Stimulated activated naive CD8-positive, alpha-beta T cell treated with anti-CD3 and anti-CD28 coated beads, Interleukin-15, amount 100 ng/mL, for 72 hours (primary cell): ENCODE measurements around the gene EREG.

Experiments
- ATAC-seq: fragments of 150-1000 bp; cut with Tn5 transposase; 2 replicates; pipeline ENCODE4 v1.10.0; 2021; ENCODE audit warnings: mild to moderate bottlenecking, moderate library complexity
- DNase-seq, 2 donors: peaks; one replicate each; pipeline ENCODE4 v3.0.0; 2021 to 2022
- H3K27ac Mint-ChIP-seq, 2 donors: one replicate each; pipeline ENCODE4 v1.8.0; 2022; ENCODE audit warnings: mild to moderate bottlenecking in 2 of 2, mixed read lengths in 2 of 2, moderate library complexity in 2 of 2
- H3K27me3 Mint-ChIP-seq: one replicate; pipeline ENCODE4 v1.8.0; 2022; ENCODE audit warnings: mixed read lengths
- H3K4me1 Mint-ChIP-seq: one replicate; pipeline ENCODE4 v1.8.0; 2022; ENCODE audit warnings: mild to moderate bottlenecking, mixed read lengths
- H3K4me3 Mint-ChIP-seq, 2 donors: one replicate each; pipeline ENCODE4 v1.8.0; 2022; ENCODE audit warnings: mild to moderate bottlenecking in 2 of 2, mixed read lengths in 2 of 2, moderate library complexity in 1 of 2
- H3K9me3 Mint-ChIP-seq, 2 donors: one replicate each; pipeline ENCODE4 v1.8.0; 2022; ENCODE audit warnings: mixed read lengths in 2 of 2

Gene EREG, protein sequence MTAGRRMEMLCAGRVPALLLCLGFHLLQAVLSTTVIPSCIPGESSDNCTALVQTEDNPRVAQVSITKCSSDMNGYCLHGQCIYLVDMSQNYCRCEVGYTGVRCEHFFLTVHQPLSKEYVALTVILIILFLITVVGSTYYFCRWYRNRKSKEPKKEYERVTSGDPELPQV

DNA sequence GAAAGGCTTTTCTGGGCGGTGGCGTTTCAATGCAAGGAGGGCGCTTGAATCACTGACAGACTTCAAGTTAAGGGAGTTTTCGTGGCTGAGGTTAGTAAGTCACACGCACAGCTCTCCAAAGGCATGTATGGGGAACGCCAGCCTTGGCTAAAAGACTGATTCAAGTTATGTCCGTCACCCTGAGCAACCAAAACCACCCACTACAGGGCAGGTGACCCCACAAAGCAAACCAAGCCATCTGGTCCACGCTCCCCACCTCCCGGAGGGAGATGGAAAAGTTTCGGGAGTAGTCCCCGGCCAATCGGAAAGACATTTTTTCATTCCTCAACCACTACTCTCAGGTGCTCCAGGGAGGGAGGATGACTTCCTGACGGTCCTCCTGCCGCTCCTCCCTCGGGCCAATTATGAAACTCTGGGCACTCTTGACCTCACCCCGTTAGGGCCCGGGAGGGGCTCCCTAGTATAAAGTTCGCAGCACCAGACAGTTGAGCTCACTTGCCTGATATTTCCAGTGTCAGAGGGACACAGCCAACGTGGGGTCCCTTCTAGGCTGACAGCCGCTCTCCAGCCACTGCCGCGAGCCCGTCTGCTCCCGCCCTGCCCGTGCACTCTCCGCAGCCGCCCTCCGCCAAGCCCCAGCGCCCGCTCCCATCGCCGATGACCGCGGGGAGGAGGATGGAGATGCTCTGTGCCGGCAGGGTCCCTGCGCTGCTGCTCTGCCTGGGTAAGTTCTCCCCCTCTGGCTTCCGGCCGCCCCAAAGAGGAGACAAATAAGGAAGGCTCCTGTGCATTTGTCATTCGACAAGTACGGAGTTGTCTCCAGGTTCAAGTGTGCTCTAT, at the start of gene EREG:
TSS of gene EREG (plus strand) at position 494 of the 840 bp plus-strand sequence. CDS start at position 658, 164 bp downstream.
- DNase-seq (peak; percentile 19 to 25), ATAC-seq (peak; percentile 83)
- H3K27me3 Mint-ChIP-seq, result peaks cover 53% of the 10 kb centered on the region
- no peak within 1 kb of the TSS for H3K27ac Mint-ChIP-seq
- H3K9me3 Mint-ChIP-seq, result no peaks in the 10 kb centered on the region
- H3K4me1 Mint-ChIP-seq, result peaks cover 15% of the 10 kb centered on the region
- peak within 1 kb of the TSS; percentile 81 to 83 for H3K4me3 Mint-ChIP-seq

DNA sequence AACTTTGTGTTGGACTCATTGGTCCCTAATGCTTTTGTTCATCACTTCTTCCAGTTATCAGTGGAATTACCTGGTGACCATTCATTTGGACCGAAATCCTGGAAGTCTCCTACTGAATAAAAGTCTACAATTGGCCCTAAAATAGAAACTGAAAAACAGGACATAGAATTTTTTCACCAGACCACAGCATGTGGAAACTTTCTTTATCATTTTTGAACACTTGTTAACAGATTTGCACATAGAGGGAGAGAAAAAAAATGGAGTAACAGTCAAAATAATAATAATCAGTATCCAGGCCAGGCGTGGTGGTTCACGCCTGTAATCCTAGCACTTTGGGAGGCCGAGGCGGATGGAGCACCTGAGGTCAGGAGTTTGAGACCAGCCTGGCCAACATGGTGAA, 49.6 kb upstream of the EREG start:
- H3K27ac Mint-ChIP-seq, result no peak overlapping the region
- H3K4me1 Mint-ChIP-seq, result peaks cover 1% of the 10 kb centered on the region
- no peak overlapping the region for H3K4me3 Mint-ChIP-seq
- DNase-seq (no peak), ATAC-seq (no peak)
- H3K9me3 Mint-ChIP-seq, result no peaks in the 10 kb centered on the region
- H3K27me3 Mint-ChIP-seq, result no peaks in the 10 kb centered on the region

DNA sequence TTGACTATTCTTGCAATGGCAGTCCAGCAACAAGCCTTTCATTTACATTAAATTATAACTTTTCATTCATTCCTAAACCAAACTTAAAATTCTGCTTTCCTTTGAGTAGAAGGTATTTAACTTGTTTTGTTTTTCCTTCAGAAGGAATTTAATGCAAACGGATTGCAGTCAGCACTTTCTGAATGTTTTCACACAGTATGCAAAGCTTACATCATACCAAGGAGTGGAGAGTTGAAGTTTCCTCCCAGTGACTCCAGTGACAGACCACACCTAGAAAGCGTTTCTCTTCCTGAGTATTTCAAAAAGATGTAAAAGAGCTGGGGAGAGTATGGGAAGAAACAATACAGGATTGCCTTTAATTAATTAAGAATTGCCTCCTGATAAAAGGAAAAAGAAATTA, 48.5 kb upstream of the EREG start:
- DNase-seq, result no peak
- no peak overlapping the region for H3K4me3 Mint-ChIP-seq
- ATAC-seq, result no peak
- H3K27ac Mint-ChIP-seq, result no peak overlapping the region
- no peaks in the 10 kb centered on the region for H3K9me3 Mint-ChIP-seq
- H3K27me3 Mint-ChIP-seq, result peaks cover 9% of the 10 kb centered on the region
- peaks cover 8% of the 10 kb centered on the region for H3K4me1 Mint-ChIP-seq

DNA sequence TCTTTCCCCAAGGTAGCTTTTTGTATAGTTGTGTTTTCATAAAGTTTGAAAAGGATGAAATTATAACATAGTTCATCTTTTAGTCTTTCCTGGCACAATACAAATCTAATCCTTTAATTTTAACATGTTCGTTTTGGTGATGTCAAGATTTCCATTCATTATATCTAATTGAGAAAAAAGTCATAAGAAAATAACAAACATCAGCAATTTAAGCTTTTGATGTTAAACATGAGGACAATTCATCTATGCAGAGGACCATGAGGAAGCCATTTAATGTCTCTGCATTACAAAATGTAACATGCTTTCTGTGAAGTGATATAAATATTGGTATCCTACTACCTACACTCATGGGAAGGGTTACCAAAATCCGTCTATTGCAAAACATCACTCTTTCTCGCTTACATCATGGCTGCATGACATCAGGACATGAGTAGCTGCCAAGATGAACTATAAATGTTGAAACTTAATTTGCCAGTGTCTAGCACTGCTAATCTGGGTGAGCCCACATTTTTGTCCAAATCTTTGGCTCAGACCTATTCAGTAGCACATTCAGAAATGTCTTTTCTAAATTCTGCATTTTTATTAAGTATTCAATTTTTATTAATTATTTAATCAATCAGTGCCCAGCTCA, 47.2 kb upstream of the EREG start:
- no peaks in the 10 kb centered on the region for H3K9me3 Mint-ChIP-seq
- H3K27me3 Mint-ChIP-seq, result peaks cover 14% of the 10 kb centered on the region
- peaks cover 8% of the 10 kb centered on the region for H3K4me1 Mint-ChIP-seq
- H3K4me3 Mint-ChIP-seq, result no peak overlapping the region
- no peak for DNase-seq
- ATAC-seq, result no peak
- no peak overlapping the region for H3K27ac Mint-ChIP-seq

DNA sequence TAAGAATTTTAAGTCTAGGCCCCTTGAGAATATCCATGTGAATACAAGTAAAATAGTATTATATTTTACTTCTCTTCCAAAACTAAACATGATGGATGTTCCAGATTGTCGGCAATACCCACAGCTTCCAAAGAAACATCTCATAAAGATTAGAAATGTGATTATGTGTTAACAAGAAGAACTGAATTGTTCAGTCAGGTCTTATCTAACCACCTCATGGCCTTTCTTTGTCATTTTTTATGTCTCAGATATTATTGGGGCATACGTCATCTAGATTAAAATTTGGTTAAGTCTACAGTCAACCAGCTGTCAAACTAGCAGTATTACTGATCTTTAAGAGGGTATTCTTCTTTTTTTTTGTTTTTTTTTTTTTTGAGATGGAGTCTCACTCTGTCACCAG, 46.7 kb upstream of the EREG start:
- peaks cover 8% of the 10 kb centered on the region for H3K4me1 Mint-ChIP-seq
- no peak overlapping the region for H3K4me3 Mint-ChIP-seq
- DNase-seq (no peak), ATAC-seq (no peak)
- no peak overlapping the region for H3K27ac Mint-ChIP-seq
- H3K27me3 Mint-ChIP-seq, result peaks cover 20% of the 10 kb centered on the region
- no peaks in the 10 kb centered on the region for H3K9me3 Mint-ChIP-seq

DNA sequence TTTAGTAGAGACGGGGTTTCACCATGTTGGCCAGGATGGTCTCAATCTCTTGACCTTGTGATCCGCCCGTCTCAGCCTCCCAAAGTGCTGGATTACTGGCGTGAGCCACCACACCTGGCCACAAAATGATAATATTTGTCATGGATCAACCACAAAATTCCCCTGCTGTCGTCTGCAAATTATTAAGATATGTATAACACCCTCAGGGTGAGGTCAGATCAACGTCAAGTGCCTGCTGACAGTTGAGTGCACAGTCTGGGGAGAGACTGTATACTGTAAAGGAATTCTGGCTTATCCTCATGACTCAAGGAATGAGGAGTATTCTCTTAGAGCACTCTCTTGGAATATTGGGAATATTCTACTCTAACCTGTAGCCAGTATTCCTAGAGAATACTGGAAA, 45.5 kb upstream of the EREG start:
- H3K4me3 Mint-ChIP-seq, result no peak overlapping the region
- no peaks in the 10 kb centered on the region for H3K9me3 Mint-ChIP-seq
- H3K27me3 Mint-ChIP-seq, result peaks cover 32% of the 10 kb centered on the region
- ATAC-seq (no peak), DNase-seq (no peak)
- peaks cover 8% of the 10 kb centered on the region for H3K4me1 Mint-ChIP-seq
- no peak overlapping the region for H3K27ac Mint-ChIP-seq

DNA sequence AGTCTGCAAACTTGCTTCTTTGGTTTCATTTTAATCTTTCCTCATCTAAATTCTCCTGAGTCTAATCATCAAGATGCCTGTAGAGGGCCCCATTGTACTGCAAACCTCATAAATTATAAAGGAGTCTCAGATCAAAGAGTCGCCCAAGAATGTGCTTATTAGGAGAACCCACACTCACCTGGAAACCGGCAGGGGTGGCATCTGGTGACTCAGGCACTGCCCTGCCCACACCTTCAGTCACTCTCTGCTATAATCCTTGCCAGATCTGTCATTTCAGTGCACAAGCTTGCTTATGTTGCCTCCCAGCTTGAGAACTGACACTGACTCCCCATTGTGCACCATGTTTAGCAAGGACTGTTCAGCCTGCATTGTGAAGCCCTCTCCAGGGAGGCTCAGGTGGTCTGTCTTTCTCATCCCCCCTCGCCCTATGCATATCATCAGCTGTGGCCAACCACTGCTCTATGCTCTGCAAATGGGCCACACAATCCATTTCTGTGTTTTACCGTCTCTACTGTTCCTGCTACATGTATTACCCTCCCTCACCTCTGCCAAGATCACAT, 44.3 kb upstream of the EREG start:
- Mint-ChIP-seq H3K27me3 (peaks cover 33% of the 10 kb centered on the region), H3K9me3 (no peaks in the 10 kb centered on the region), H3K4me3 (no peak overlapping the region), H3K27ac (peak overlapping the region in 1 of 2 donors; percentile 9), H3K4me1 (peaks cover 8% of the 10 kb centered on the region)
- ATAC-seq, result peak; percentile 94
- peak; percentile 36 to 42 for DNase-seq

DNA sequence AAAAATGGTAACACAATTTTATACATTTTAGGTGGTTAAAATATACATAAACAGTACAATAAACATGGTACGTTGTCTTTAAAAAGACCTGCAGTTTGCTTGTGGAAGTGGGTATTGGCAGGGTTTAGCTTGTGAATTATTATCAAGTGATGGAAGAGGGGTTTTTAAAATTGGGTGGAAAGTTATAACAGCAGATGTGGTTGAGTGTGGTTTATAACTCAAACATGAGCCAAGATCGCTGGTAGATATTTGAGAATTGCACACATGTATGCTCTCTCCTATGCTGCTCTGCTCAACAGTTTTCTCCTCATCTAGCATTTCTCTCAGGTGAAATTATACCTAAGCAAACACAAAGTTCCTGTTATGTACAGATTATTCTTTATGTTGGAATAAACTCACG, 42.6 kb upstream of the EREG start:
- Mint-ChIP-seq H3K27ac (no peak overlapping the region), H3K9me3 (no peaks in the 10 kb centered on the region), H3K27me3 (peaks cover 33% of the 10 kb centered on the region), H3K4me3 (no peak overlapping the region), H3K4me1 (peaks cover 8% of the 10 kb centered on the region)
- DNase-seq, result no peak
- no peak for ATAC-seq

DNA sequence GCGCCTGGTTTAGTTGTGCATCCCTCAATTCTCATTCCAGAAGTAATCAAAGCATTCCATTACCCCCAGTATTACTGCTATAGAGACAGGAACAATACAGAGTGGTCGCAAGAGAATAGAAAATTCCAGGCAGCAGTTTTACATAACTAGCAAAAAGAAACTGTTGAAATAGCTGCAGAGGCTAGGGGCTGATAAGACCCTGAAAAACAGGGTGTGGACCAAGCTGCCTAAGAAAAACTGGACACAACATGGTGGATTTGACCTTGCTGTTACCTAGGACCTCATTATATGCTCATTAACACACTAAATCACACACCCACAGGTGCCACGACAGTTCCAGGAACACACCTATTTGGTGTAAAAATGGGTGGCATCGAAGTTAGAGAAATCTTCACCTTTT, 41.3 kb upstream of the EREG start:
- Mint-ChIP-seq H3K9me3 (no peaks in the 10 kb centered on the region), H3K27me3 (peaks cover 40% of the 10 kb centered on the region), H3K27ac (no peak overlapping the region), H3K4me3 (no peak overlapping the region), H3K4me1 (peaks cover 8% of the 10 kb centered on the region)
- ATAC-seq (no peak), DNase-seq (no peak)

DNA sequence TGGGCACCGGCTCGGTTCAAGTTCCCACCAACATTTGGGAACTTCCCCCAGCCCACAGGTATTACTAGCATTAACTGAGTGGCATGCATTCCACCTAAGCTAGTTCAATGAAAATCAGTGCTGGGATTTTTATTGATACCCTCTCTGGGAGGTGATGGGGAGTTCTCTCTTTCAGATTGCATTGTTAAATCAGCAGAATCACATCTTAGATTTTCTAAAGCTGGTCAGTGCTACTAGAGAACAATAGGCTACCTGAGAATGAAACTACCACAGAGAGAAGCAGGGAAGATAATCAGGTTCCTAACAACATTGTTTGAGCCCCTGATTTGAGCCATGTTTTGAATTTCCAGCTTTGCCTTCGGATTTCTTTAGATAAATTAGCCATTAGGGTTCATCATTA, 40.7 kb upstream of the EREG start:
- DNase-seq (no peak), ATAC-seq (no peak)
- H3K27ac Mint-ChIP-seq, result no peak overlapping the region
- H3K4me1 Mint-ChIP-seq, result peaks cover 8% of the 10 kb centered on the region
- no peak overlapping the region for H3K4me3 Mint-ChIP-seq
- no peaks in the 10 kb centered on the region for H3K9me3 Mint-ChIP-seq
- H3K27me3 Mint-ChIP-seq, result peaks cover 46% of the 10 kb centered on the region

DNA sequence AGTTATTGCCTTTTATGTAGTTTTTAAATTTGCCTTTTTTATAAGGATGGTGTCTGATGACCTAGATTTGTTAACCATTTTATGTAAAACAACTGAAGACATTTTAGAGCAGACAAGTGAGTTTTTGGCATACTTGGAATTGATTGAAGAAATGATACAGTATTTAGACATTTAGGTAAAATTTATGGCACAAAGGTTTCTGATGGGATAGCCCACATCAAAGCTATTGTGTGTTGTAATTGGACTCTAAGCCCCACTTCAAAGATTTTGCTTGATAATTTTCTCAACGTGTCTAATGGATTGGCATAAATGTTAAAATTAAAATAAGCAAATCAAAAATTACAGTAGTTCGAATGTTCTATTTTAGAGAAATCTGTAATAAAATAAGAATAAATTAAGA, 39.1 kb upstream of the EREG start:
- DNase-seq (no peak), ATAC-seq (no peak)
- Mint-ChIP-seq H3K27me3 (peaks cover 44% of the 10 kb centered on the region), H3K4me3 (no peak overlapping the region), H3K27ac (no peak overlapping the region), H3K4me1 (peaks cover 2% of the 10 kb centered on the region), H3K9me3 (no peaks in the 10 kb centered on the region)

DNA sequence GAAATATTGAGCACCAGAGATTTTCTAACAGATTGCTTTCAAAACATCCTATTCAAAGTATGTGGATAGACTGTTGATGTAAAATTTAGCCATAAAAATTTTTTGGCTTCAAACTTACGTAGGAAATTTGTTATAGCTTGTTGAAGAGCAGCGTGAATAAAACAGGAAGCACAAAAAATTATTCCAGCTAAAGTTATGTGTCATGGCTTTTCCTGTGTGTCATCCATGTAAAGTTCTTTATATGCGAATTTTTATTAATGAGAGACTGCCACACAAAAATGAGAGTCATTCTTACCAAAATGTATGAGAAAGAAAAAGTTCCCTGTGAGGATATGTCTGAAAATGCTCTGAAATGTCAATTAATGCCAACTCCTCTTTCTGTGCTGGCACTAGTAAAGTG, 37.2 kb upstream of the EREG start:
- H3K27ac Mint-ChIP-seq, result peak overlapping the region in 1 of 2 donors; percentile 25
- H3K4me1 Mint-ChIP-seq, result no peaks in the 10 kb centered on the region
- no peak overlapping the region for H3K4me3 Mint-ChIP-seq
- H3K27me3 Mint-ChIP-seq, result peaks cover 41% of the 10 kb centered on the region
- DNase-seq (no peak), ATAC-seq (no peak)
- no peaks in the 10 kb centered on the region for H3K9me3 Mint-ChIP-seq

DNA sequence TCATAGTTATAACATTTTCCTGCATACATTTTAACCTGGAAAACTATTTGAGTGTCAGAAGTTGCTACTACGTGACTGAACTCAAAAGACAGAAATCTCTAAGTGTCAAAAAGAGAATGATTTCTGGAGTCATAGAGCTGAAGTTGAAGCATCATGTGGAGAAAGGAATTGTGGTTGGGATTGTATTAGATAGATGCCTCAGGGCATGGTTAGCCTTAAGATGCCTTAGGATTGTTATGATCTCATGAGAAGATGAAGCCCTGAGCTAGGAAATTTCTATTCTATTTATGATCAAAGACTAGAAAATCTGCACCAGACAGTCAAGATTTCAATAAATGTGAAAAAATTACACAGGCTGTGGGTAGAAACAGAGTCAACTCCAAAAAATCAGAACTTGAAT, 36.4 kb upstream of the EREG start:
- H3K4me1 Mint-ChIP-seq, result no peaks in the 10 kb centered on the region
- no peak for DNase-seq
- H3K27ac Mint-ChIP-seq, result no peak overlapping the region
- no peak overlapping the region for H3K4me3 Mint-ChIP-seq
- H3K27me3 Mint-ChIP-seq, result peaks cover 34% of the 10 kb centered on the region
- no peaks in the 10 kb centered on the region for H3K9me3 Mint-ChIP-seq
- ATAC-seq, result no peak

DNA sequence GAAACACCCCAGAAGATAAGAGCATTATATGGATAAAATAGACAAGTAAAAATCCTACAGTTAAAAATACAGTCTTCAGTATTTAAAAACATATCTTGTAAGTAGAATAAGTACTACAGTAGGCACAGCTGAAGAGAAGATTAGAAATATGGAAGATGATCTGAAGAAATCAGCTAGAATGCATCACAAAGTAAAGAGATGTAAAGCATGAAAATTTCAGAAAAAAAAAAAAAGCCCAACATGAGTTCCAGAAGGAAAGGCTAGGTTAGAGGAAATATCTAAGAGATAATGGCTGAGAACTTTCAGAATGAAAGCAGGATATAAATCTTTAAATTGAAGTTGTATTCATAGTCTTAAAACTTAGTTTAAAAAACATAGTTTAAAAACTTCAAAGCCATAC, 35.6 kb upstream of the EREG start:
- no peaks in the 10 kb centered on the region for H3K4me1 Mint-ChIP-seq
- ATAC-seq (no peak), DNase-seq (no peak)
- H3K4me3 Mint-ChIP-seq, result no peak overlapping the region
- H3K9me3 Mint-ChIP-seq, result no peaks in the 10 kb centered on the region
- no peak overlapping the region for H3K27ac Mint-ChIP-seq
- peaks cover 32% of the 10 kb centered on the region for H3K27me3 Mint-ChIP-seq

DNA sequence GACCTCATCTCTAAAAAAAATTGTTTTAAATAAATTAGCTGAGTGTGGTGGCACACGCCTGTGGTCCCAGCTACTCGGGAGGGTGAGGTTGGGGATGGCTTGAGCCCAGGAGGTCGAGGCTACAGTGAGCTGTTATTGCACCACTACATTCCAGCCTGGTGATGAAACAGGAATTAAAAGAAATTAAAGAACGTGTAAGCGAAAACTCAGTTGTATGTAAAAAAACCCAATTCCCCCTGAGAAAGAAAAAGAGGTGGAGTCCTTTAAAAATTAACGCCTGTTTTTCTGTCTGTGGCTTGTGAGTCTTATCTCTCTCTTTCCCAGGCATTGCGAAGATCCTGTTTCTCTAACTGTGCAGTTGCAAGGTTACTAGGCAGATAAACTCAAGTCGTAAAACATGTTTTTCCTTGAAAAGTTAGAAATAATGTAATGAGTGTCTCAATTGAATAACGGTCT, 34.6 kb upstream of the EREG start:
- Mint-ChIP-seq H3K4me1 (no peaks in the 10 kb centered on the region), H3K27ac (no peak overlapping the region), H3K4me3 (no peak overlapping the region), H3K9me3 (no peaks in the 10 kb centered on the region), H3K27me3 (peaks cover 30% of the 10 kb centered on the region)
- DNase-seq (no peak), ATAC-seq (no peak)

DNA sequence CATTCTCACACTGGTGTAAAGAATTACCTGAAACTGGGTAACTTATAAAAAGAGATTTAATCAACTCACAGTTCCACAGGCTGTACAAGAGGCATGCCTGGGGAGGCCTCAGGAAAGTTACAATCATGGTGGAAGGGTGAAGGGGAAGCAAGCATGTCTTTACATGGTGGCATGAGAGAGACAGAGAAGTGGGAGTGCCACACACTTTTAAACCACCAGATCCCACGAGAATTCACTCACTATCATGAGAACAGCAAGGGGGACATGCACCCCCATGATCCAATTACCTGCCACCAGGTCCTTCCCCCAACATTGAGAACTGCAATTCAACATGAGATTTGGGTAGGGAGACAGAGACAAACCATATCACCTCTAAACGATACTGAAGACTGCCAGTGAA, 33.7 kb upstream of the EREG start:
- Mint-ChIP-seq H3K9me3 (no peaks in the 10 kb centered on the region), H3K4me1 (no peaks in the 10 kb centered on the region), H3K27me3 (peaks cover 30% of the 10 kb centered on the region), H3K27ac (no peak overlapping the region), H3K4me3 (no peak overlapping the region)
- ATAC-seq (no peak), DNase-seq (no peak)
